GM21515 (cell line): ENCODE data around the gene PCLAF.
"Not testable (repeated sequence)": the region's sequence is repeated elsewhere in the genome, so short reads cannot be mapped to it uniquely, and the experiment has no call there.

Experiments used
- ATAC-seq: cut with Tn5 transposase; IDR thresholded peaks from one replicate; pipeline ENCODE4 v1.9.1; 2021; ENCODE audit not compliant: unreplicated experiment

The PCLAF gene

DNA sequence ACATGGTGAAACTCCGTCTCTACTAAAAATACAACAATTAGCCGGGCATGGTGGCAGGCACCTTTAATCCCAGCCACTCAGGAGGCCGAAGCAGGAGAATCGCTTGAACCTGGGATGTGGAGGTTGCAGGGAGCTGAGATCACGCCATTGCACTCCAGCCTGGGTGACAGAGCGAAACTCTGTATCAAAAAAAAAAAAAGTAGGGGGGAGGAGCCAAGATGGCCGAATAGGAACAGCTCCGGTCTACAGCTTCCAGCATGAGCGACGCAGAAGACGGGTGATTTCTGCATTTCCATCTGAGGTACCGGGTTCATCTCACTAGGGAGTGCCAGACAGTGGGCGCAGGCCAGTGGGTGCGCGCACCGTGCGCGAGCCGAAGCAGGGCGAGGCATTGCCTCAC lies 54.8 kb downstream of the PCLAF start:
- not testable (repeated sequence) for ATAC-seq

DNA sequence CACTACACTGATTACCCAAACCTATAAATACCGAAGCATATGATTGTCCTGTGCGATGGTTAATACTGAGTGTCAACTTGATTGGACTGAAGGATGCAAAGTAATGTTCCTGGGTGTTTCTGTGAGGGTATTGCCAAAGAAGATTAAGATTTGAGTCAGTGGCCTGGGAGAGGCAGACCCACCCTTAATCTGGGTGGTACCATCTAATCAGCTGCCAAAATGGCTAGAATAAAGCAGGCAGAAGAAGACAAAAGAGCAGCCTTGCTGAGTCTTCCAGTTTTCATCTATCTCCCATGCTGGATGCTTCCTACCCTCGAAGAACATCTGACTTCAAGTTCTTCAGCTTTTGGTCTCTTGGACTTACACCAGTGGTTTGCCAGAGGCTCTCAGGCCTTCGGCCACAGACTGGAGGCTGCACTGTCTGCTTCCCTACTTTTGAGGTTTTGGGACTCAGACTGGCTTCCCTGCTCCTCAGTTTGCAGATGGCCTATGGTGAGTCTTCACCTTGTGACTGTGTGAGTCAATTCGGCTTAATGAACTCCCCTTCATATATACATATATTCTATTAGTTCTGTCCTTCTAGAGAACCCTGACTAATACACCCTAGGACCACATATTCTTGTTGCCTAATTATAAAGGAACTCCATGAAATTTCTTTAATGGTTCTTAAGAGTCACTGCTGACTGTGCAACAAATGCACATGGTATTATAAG lies 56.9 kb downstream of the PCLAF start:
- ATAC-seq = no peak

GRCh38 chr15:64315216-64315615 lies 66.0 kb downstream of the PCLAF start:
- no peak for ATAC-seq

DNA sequence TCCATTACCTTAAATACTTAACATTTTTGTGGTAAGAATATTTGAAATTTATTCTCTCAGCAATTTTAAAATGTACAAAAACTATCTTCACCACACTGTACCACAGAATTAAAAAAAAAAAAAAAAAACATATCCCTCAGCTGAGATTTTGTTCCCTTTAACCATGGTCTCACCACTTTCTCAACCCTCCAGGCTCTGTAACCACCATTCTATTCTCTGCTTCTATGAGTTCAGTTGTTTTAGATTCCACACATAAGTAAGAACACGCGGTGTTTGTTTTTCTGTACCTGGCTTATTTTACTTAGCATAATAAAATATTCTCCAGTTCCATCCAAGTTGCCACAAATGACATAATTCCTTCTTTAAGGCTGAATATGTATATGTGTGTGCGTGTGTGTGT lies 66.8 kb downstream of the PCLAF start:
- no peak for ATAC-seq
